ENCODE results near the gene PKNOX2.

GRCh38 chr11:125351033-125351867, 186.7 kb downstream of the PKNOX2 start:
- TF ChIP-seq CTCF (IDR thresholded peaks at IDR 0.05): no peak
- no peak for TF ChIP-seq POLR2A (IDR thresholded peaks at IDR 0.05)

Measured in vagina (tissue), 2 donors.